Epithelial cell of esophagus (primary cell): ENCODE results near the gene LARGE2.

Experiments used
- DNase-seq: peaks from one replicate; pipeline ENCODE4 v3.0.0; 2010; ENCODE audit warnings: low read depth
- H3K4me3 ChIP-seq: 2 replicates; pipeline ENCODE4 v1.5.1; 2011; ENCODE audit warnings: mild to moderate bottlenecking, low read length, control low read depth
- CTCF ChIP-seq: IDR thresholded peaks from 2 replicates; pipeline ENCODE4 v1.5.1; 2011; ENCODE audit warnings: low read depth, mild to moderate bottlenecking, low read length, control low read depth, inconsistent platforms; ENCODE audit not compliant: insufficient read depth; ENCODE audit errors: missing control alignments

The LARGE2 gene

GRCh38 chr11:45931739-45932138, 9.3 kb downstream of the LARGE2 start:
- no peak overlapping the region for H3K4me3 ChIP-seq
- peak; percentile 49 for DNase-seq

GRCh38 chr11:45932217-45932616, 9.8 kb downstream of the LARGE2 start:
- no peak for TF ChIP-seq CTCF
- H3K4me3 ChIP-seq = no peak overlapping the region
- DNase-seq = no peak

More at GRCh38 chr11:45931739-45932138, 9.3 kb downstream of the LARGE2 start:
- TF ChIP-seq CTCF = no peak

GRCh38 chr11:45933131-45933831, 10.8 kb downstream of the LARGE2 start:
- H3K4me3 ChIP-seq = no peak overlapping the region
- TF ChIP-seq CTCF = no peak
- DNase-seq = peak; percentile 33

GRCh38 chr11:45933846-45934579, 11.6 kb downstream of the LARGE2 start:
- H3K4me3 ChIP-seq = no peak overlapping the region
- no peak for TF ChIP-seq CTCF
- no peak for DNase-seq

- no peak overlapping the region for H3K4me3 ChIP-seq
- no peak for TF ChIP-seq CTCF
Observed at GRCh38 chr11:45934580-45935318, 12.3 kb downstream of the LARGE2 start.

GRCh38 chr11:45935349-45936064, 13.1 kb downstream of the LARGE2 start:
- TF ChIP-seq CTCF = no peak
- no peak overlapping the region for H3K4me3 ChIP-seq
- DNase-seq = no peak

More at GRCh38 chr11:45934580-45935318, 12.3 kb downstream of the LARGE2 start:
- peak; percentile 71 for DNase-seq
